GM19035 (cell line): ENCODE results near the gene KNOP1.

ENCODE experiments used
- ATAC-seq: cut with Tn5 transposase; IDR thresholded peaks from one replicate; pipeline ENCODE4 v1.9.1; 2021; ENCODE audit not compliant: unreplicated experiment

The KNOP1 gene

GRCh38 chr16:19717741-19718623, at the start of gene KNOP1, which contains the start of gene IQCK:
Gene KNOP1, minus strand, starts transcription at chr16:19718227. Its CDS starts 3,192 bp downstream, at chr16:19715035.
Gene IQCK, plus strand, starts transcription at chr16:19718271. Its CDS starts 36 bp downstream, at chr16:19718307.
- peak; percentile 95 for ATAC-seq

GRCh38 chr16:19767497-19767896, 49.5 kb upstream of the KNOP1 start:
- no peak for ATAC-seq

- no peak for ATAC-seq
These were observed 49.0 kb upstream of the KNOP1 start for GRCh38 chr16:19766988-19767387.

GRCh38 chr16:19766554-19766884, 48.5 kb upstream of the KNOP1 start:
- no peak for ATAC-seq

GRCh38 chr16:19765860-19766553, 48.0 kb upstream of the KNOP1 start:
- no peak for ATAC-seq

- ATAC-seq, result no peak
These were observed 42.5 kb upstream of the KNOP1 start for GRCh38 chr16:19760356-19761060.

- no peak for ATAC-seq
These were observed 40.0 kb upstream of the KNOP1 start for GRCh38 chr16:19757762-19758595.

GRCh38 chr16:19757026-19757425, 39.0 kb upstream of the KNOP1 start:
- no peak for ATAC-seq

- no peak for ATAC-seq
These were observed 37.2 kb upstream of the KNOP1 start for GRCh38 chr16:19755268-19755667.

- no peak for ATAC-seq
These were observed 36.6 kb upstream of the KNOP1 start for GRCh38 chr16:19754644-19755036.

GRCh38 chr16:19753815-19754643, 36.0 kb upstream of the KNOP1 start:
- no peak for ATAC-seq

GRCh38 chr16:19751478-19752385, 33.7 kb upstream of the KNOP1 start:
- ATAC-seq, result no peak

GRCh38 chr16:19749571-19750080, 31.6 kb upstream of the KNOP1 start:
- no peak for ATAC-seq

- ATAC-seq, result no peak
These were observed 30.6 kb upstream of the KNOP1 start for GRCh38 chr16:19748389-19749168.

- no peak for ATAC-seq
These were observed 28.5 kb upstream of the KNOP1 start for GRCh38 chr16:19746561-19746960.

- no peak for ATAC-seq
These were observed 27.4 kb upstream of the KNOP1 start for GRCh38 chr16:19745286-19746010.

GRCh38 chr16:19744670-19745069, 26.6 kb upstream of the KNOP1 start:
- no peak for ATAC-seq
